Measurements from ENCODE around the gene MCAM.

DNA sequence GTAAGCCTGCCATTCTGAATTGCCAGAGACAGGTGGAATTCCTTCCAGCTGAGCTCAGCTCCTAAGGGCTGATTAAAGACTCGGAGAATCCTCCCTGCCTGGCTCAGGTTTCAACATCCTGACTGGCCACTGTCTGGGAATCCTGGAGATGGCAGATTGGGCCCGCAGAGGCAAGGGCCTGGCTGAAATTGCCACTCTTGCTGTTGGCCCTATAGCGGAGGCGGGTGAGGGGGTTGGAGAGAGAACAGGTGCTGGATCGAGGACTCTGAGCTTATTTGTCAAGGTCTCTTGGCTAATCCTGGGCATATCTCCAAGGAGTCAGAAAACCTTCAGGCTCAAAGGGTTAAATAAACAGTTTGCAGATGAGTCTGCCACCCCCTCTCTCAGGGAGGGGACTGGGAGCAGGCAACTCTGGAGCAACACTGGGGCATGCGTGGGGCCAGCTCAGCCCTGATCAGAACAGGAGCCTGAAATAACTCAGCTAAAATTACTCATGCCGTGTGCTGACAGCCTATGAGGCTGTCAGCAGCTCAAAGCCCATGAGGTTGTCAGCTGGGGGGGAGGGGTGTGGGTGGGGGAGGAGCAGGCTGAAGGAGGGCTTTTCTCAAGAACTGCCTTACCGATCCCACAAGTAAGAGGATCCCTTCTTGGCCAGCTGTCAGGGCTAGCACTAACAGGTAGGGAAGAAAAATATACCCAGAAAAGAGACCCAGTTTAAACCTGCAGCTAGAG lies 44.3 kb upstream of the MCAM start:
- TF ChIP-seq EZH2 (IDR thresholded peaks at IDR 0.05; ENCODE audit: low read length, unreplicated experiment), result no peak
- no peak for TF ChIP-seq CTCF (conservative IDR thresholded peaks at IDR 0.05; ENCODE audit: low read depth, low read length)
